Kidney capillary endothelial cell (primary cell): ENCODE measurements around the gene BPHL.
A peak's percentile ranks its signal among the peaks of the same experiment; 100 is the strongest.
"Not testable (repeated sequence)": the region's sequence is repeated elsewhere in the genome, so short reads cannot be mapped to it uniquely, and the experiment has no call there.

Experiments
- DNase-seq: peaks from one replicate; pipeline ENCODE4 v3.0.0-alpha.2; 2018; ENCODE audit warnings: low spot score

BPHL gene

GRCh38 chr6:3118353-3119039 is at the start of gene BPHL:
BPHL (plus strand) TSS chr6:3118711; CDS start chr6:3118741, 30 bp downstream.
- peak; percentile 97 for DNase-seq

- no peak for DNase-seq
Measured at GRCh38 chr6:3071568-3071967, 46.9 kb upstream of the BPHL start.

- DNase-seq, result no peak
Measured at GRCh38 chr6:3072798-3073197, 45.7 kb upstream of the BPHL start.

GRCh38 chr6:3073382-3073781 is 45.1 kb upstream of the BPHL start:
- DNase-seq, result no peak

DNA sequence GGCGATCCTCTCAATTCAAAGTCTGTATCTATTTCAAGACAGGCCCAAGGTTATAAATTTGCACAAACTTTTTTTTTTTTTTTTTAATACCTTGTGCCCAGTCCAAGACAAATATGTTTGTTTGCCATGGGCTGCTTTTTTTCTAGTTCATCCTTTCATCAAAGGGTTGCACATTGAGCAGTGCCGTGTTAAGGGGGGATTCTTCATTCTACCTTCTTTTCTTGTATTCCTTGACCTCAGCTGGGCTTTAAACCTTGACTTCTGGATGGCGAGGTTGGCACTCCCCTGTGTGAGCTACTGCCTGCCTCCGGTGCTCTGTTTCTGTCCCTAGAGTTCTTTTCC is 42.8 kb upstream of the BPHL start:
- DNase-seq, result no peak

DNA sequence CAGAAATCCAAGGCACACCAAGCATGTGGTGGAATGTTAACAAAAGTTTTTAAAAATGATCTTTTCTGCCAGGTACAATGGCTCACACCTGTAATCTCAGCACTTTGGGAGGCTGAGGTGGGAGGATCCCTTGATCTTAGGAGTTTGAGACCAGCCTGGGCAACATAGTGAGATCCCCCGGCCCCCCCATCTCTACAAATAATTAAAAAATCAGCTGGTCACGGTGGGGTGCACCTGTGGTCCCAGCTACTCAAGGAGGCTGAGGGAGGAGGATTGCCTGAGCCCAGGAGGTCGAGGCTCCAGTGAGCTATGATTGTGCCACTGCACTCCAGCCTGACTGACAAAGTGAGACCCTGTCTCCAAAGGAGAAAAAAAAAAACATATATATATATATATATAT is 42.2 kb upstream of the BPHL start:
- DNase-seq, result no peak

GRCh38 chr6:3077430-3077829 is 41.1 kb upstream of the BPHL start:
- no peak for DNase-seq

DNA sequence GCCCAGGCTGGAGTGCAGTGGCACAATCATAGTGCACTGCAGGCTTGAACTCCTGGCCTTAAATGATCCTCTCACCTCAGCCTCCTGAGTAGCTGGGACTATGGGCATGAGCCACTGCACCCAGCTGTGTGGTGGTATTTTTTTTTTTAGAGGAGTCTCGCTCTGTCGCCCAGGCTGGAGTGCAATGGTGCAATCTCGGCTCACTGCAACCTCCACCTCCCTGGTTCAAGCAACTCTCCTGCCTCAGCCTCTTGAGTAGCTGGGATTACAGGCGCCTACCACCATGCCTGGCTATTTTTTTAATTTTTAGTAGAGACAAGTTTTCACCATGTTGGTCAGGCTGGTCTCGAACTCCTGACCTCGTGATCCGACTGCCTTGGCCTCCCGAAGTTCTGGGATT is 39.6 kb upstream of the BPHL start:
- not testable (repeated sequence) for DNase-seq

GRCh38 chr6:3079682-3080081 is 38.8 kb upstream of the BPHL start:
- no peak for DNase-seq

DNA sequence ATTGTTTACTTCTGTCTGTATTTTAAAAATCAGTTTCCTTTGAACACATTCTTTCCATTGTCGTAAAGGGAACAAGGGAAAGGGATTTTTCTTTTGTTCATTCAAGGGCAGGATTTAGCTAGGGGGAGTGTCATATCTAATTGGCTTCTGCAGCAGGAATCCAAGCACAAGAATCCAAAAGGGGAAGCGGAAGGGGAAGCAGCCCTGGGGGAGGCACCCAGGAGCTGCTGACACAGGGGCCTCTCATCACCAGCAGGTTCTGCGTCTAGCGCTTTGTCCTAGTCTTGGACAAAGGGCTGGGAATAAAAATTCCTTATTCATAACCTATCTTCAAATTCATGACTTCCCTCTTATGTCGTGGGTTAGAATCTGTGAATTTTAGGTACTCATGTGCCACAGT is 36.6 kb upstream of the BPHL start:
- DNase-seq, result no peak

DNA sequence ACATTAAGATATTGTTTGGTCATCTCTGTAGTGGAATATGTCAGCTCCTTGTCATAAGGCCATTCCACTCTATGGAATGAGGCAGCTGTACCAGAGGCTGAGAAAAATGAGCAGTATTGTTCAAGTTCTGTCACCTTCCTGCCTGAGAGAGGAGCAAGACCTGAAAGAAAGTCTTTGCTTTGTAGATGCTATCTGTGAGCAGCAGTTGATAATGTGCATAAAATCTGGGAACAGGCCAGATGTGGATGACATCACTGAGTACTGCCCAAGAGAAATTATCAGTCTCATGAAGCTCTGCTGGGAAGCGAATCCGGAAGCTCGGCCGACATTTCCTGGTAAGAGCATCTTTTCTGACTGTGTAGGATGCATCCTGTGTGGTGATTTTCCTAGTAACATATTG is 33.4 kb upstream of the BPHL start:
- no peak for DNase-seq

GRCh38 chr6:3086282-3086946 is 32.1 kb upstream of the BPHL start:
- DNase-seq, result no peak

DNA sequence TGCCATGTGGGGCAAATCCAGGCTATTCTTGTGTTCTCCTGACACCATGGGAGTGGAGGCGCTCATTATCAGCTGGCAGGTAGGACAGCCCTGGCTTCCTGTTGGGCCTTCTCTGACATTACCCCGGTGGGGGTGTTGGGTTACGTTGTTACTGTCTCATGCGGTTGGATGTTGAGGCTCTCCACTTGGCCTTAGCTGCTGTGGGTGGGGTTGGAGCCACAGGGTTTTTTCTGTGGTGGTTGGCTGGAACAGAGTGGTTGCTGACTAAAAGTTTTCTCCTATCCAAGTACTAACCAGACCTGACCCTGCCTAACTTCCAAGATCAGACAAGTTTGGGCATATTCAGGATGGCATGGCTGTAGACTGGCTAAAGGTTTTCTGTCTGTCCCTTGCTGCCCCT is 30.1 kb upstream of the BPHL start:
- no peak for DNase-seq

DNA sequence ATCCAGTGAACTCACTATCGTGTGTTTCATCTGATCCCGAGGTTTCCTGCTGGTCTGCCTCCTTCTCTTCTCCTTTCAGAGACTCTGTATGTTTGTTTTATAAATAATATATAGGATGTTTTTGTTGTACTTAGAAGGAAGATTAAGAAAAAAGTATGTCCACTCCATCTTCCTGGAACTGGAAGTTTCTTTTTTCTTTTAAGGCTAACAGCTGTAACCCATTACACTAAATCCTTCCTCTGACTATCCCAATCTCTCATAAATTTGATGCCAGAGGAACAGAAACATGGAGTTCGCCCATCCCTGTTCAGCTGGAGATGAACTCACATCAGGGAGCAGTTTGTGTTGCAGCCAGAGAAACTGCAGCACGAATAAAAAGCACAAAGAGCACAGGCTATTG is 29.5 kb upstream of the BPHL start:
- DNase-seq, result no peak

DNA sequence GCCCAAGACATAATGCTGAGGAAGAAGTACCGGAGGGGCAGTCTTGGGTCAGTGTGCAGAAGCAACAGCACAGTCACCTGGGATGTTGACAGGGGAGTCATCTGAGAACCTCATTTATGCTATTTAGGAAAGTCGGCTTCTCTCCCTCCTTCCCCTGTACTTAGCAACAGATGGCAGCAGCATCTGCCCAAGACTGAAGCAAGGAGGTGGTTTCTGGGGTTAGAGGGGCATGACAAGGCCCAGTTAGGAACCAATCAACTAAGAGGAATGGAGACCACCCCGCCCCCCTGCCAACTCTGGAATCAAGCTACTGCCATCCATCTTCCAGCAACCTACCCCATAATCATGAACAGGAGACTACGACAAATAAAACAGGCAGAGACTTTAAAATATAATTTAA is 28.5 kb upstream of the BPHL start:
- no peak for DNase-seq

- DNase-seq, result no peak
Measured at GRCh38 chr6:3094815-3095214, 23.7 kb upstream of the BPHL start.

GRCh38 chr6:3102875-3103274 is 15.6 kb upstream of the BPHL start:
- no peak for DNase-seq

DNA sequence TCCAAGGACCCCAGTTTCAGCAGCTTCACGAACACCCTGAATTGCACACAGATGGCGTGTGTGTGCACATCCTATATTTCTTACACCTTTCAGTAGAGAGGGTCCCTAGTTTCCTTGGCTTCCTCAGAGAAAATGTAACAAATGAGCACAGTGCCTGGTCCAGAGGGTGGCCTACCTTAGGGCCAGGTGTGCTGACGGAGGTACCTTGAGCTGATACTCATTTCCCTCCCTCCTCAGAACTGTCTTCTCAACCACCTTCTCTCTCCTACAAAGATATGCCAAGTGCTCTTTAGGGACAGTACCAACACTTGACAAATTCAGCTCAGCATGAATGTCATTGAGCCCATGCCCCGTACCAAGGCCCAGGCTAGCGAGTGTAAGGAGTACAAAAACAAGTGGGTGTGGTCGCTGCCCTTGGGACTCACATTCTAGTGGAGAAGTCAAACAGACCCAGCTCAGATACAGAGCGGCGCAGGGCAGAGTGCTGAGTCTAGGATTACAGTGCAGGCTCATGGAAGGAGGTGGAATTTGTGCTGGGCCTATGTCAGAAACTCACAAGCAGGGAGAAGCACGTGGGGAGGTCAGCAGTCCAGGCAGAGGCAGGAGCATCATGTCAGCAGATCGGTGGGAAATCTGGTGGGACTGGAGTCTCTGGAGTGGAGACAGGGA is 9.6 kb upstream of the BPHL start:
- no peak for DNase-seq

DNA sequence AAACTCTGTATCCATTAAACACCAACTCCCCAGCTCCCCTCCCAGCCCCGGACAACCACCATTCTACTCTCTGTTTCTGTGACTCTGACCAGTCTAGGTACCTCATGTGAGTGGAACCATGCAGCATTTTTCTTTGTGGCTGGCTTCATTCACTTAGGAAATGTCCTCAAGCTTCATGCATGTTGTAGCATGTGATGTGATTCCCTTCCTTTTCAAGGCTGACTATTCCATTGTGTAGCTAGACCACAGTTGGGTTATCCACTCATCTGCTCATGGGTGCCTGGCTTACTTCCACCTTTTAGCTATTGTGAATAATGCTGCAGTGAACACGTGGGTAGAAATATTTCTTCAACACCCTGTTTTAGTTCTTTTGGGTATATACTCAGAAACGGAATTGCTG is 8.8 kb upstream of the BPHL start:
- DNase-seq, result no peak

GRCh38 chr6:3114377-3114776 is 4.1 kb upstream of the BPHL start:
- no peak for DNase-seq

GRCh38 chr6:3117912-3118352 is 579 bp upstream of the BPHL start:
- no peak for DNase-seq

GRCh38 chr6:3119040-3119723 is 671 bp downstream of the BPHL start:
- peak; percentile 22 for DNase-seq

DNA sequence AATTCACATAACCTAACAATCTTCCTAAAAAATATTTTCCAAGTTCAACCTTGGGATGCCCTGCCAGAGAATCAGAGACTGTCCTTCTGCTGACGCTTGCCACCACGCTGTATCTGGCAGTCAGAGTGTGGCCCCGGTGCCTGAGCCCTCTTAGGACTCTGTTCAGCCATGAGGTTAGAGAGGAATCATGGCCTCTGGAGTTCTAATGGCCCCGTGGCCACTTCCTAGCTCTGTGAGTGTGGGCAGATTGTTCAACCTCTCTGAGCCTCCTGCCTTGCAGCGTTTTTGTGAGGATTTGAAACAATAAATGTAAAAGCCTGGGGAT is 2.2 kb downstream of the BPHL start:
- no peak for DNase-seq
